ENCODE data around the gene GAL3ST2.

DNA sequence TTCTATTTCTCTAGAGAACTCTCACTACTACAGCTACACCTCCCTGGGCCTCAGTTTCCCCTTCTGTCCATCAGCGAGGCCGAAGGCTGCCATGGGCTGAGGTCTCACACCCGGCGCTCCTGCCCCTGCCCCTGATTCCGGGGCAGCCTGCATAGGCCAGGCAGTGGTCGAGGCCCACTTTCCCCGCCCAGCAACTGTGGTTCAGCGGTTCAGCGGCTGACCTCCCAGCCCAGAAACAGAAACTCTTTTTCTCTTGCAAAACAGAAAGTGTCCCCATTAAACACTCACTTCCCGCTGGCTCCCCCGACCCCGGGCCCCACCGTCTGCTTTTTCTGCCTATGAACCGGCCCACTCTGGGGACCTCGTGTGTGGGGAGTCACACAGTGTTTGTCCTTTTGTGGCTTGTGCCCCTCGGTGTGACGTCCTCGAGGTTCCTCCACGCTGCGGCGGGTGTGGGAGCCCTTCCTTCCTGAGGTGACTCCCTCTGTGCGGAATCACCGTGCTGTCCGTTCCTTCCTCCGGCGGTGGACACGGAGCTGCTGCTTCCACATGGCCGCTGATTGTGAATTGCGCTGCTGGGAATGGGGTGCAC lies 66.1 kb downstream of the GAL3ST2 start:
- TF ChIP-seq, protein P1, sequence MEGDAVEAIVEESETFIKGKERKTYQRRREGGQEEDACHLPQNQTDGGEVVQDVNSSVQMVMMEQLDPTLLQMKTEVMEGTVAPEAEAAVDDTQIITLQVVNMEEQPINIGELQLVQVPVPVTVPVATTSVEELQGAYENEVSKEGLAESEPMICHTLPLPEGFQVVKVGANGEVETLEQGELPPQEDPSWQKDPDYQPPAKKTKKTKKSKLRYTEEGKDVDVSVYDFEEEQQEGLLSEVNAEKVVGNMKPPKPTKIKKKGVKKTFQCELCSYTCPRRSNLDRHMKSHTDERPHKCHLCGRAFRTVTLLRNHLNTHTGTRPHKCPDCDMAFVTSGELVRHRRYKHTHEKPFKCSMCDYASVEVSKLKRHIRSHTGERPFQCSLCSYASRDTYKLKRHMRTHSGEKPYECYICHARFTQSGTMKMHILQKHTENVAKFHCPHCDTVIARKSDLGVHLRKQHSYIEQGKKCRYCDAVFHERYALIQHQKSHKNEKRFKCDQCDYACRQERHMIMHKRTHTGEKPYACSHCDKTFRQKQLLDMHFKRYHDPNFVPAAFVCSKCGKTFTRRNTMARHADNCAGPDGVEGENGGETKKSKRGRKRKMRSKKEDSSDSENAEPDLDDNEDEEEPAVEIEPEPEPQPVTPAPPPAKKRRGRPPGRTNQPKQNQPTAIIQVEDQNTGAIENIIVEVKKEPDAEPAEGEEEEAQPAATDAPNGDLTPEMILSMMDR (IDR thresholded peaks at IDR 0.05; ENCODE audit: insufficient read depth, low read length, poor library complexity, severe bottlenecking) = no peak
- no peak for TF ChIP-seq EZH2phosphoT487 (conservative IDR thresholded peaks at IDR 0.05; ENCODE audit: low read length)

Measured in SU-DHL-6 (cell line).